Esophagus squamous epithelium (tissue), 4 donors: ENCODE results near the gene KCNJ6.

Source experiments
- CTCF ChIP-seq, 6 experiments: fragments of 450-650 bp in 4 of 6; fragments of 200-600 bp in 2 of 6; sonication (generic) in 2 of 6; IDR thresholded peaks; one replicate each; pipeline ENCODE4 v1.5.1; 2016 to 2019; ENCODE audit warnings: antibody characterized with exemption in 6 of 6, mild to moderate bottlenecking in 4 of 6, moderate library complexity in 4 of 6
- POLR2A ChIP-seq, 4 donors: fragments of 450-650 bp; IDR thresholded peaks; one replicate each; pipeline ENCODE4 v1.6.1; 2017; ENCODE audit warnings: antibody characterized with exemption in 4 of 4, mild to moderate bottlenecking in 4 of 4, moderate library complexity in 3 of 4

GRCh38 chr21:37695111-37695510 is 221.1 kb downstream of the KCNJ6 start:
- TF ChIP-seq CTCF (IDR thresholded peaks at IDR 0.05) (no peak), POLR2A (IDR thresholded peaks at IDR 0.05) (no peak)
